GF-D8 (cell line): ENCODE measurements around the gene FILIP1.

Source experiments
- DNase-seq: peaks from one replicate; lab custom pipeline; 2025; lab: John Stamatoyannopoulos, UW

FILIP1 gene

DNA sequence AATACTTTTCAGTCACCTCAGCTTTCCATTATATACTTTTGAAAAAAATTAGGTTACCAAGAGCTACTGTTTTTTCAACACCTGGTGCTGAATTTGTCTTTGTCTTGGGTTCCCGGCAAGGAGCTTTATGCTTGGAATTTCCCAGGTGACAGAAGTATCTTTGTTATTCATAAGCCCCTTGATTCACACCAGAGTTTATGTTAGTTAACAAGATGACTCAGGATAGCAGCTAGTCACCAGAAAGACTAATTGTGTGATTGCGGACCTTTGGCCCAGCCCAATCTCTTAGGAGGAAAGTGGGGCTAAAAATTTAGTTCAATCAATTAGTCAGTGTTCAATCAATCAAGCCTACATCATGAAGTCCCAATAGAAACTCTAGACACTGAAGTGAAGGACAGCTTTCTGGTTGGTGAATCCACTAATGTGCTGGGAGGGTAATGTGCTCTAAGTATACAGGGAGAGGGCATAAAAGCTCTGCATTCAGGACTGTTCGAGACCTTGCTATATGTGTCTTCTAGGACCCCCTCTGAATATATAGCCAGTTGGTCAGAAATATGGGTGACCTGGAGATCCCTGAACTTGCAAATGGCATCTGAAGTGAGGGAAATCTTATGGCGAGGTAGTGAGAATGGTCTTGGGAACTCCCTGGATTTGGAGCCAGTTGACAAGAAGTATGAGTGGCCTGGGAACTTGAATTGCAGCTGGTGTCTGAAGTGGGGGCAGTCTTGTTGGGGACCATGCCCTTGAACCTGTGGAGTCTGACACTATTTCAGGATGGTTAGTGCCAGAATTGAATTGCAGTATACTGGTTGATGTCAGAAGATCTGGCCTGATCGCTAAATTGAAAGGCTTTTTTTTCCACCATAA is 225.2 kb downstream of the FILIP1 start:
- DNase-seq, result no peak

DNA sequence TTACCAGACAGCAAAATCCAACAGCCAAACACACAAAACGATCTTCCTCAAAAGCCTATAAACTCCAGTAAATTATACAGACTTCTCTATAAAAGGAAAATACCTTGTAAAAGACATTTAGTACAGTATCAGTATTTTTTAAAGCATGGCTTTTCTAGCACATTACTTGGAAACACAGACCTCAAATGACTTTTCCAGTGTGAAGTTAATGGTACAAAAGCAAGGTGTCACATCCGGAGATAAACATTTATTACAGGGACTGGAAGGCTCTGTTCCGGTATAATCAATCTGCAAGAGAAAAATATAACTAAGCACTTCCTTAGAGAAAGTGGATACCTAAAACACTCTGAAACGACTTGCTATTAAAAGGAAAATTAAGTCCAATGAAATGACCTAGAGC is 226.1 kb downstream of the FILIP1 start:
- DNase-seq, result no peak

DNA sequence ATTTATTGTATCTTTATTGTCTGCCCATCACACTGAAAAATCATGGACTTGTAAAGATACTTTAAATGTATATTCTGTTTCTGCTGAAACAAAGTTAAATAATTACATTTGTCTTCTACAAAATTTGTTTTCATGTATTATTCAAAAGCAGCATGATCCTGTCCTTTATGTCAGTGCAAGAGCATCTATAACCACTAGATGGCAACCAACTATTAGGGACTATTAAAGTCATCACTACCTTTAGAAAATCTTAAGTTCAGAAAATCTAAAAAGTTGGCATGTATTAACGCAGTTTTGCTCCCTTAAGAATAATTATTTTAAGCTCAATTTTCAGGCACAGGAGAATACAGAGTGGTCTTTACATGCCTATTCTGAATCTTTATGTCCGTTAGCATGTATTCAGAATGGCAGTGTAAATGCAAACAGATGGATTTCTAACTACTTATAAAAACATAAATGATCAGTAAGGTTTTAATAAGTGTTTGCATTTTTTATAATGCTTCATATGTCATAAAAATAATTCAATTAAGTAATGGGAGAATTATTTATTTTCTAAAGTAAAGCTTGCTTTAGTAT is 226.8 kb downstream of the FILIP1 start:
- DNase-seq, result peak; percentile 13

GRCh38 chr6:75263401-75263750 is 230.2 kb downstream of the FILIP1 start:
- DNase-seq, result no peak

DNA sequence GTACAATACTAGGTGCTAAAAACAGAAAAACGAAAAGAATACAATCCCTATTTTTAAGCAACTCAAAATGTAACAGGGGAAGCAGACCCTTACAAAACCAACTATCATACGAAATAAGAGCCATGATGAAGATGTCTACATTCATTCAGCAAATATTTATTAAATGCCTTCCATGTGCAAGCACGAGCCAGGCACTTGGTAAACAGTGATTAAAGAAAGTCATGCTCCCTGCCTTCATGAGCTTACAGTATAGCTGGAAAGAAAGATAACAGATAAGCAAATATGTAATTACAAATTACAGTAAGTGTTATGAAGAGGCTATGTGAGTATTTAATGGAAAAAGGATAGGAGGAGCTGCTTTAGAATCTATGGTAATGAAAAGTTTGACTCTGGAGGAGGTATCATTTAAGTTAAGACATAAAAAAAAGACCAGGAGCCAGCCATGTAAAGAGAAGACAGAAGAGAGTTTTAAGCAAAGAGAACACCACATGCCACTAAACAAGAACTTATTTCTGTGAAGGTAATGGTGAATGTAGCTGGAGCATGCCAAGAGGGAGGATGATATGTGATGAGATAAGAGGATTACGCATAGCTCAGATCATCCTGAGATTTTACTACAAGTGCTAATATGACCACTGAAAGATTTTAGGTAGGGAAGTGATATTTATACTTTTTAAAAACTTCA is 230.7 kb downstream of the FILIP1 start:
- no peak for DNase-seq

DNA sequence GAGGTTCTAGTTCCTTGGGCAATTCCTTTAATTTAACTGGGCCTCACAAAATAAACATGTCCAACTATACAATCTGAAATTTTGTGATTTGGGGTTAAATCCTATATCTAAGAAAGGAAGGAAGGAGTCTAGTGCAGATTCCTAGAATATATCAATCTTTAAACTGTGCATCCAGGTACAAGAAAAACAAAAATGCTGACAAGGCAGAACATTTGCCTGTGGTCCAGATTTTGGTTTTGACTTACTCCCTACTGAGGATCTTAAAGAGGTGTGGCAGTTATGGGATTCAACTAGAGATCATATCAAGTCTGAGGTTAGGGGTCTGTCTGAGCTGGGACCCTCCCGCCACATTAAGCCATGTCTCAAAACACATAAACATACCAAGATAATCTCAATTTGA is 232.3 kb downstream of the FILIP1 start:
- no peak for DNase-seq

DNA sequence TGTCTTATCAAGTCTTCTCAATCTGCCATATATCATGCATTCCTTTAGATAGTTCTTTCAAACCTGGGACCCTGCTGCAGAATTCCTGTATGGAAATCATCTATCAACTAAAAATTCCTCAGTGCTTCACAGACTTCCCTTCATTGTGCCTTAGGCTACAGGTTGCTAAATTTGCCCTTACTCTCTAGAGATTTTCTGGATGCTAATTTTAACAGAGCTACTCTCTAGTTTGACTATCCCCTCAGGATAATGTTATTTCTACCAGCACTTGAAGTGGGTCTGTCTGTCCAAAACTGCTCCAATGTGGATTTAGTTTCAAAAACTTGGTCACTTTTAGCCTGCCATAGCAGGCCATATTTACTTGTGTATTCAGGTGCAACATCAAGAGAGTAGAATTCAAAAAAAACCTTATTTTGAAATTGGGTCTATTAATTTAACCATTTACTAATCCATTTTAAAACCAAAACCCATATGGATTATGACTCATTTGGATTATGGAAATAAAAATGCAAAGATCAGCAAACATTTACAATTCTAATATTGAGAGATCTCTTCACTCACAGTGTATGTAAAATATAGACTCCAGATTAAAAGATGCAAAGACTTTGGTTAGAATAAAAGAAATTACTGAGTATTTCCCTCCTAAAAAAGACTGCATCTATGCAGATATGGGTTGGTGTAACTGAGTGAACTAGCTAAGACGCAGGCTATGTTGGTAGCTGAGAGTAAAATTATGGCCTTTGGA is 236.1 kb downstream of the FILIP1 start:
- no peak for DNase-seq

- no peak for DNase-seq
These were observed 243.0 kb downstream of the FILIP1 start for GRCh38 chr6:75250552-75250951.

- DNase-seq, result no peak
These were observed 243.8 kb downstream of the FILIP1 start for GRCh38 chr6:75249837-75250236.

DNA sequence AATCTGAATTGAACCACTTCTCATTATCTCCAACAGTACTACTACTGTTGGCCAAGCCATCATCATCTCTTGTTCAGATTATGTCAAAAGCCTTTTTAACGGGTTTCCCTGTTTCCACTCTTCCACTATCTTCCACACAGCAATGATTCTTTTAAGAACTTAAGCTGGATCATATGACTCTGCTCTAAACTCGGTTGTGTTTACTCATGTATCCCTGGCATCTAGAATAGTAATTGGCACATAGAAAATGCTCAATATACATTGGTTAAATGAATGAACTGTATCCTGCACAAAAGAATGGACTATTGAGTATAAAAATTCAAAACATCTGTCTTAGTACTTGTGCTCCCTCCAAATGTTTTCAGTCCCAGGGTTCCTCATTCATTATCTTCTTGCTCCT is 247.2 kb downstream of the FILIP1 start:
- DNase-seq, result no peak

DNA sequence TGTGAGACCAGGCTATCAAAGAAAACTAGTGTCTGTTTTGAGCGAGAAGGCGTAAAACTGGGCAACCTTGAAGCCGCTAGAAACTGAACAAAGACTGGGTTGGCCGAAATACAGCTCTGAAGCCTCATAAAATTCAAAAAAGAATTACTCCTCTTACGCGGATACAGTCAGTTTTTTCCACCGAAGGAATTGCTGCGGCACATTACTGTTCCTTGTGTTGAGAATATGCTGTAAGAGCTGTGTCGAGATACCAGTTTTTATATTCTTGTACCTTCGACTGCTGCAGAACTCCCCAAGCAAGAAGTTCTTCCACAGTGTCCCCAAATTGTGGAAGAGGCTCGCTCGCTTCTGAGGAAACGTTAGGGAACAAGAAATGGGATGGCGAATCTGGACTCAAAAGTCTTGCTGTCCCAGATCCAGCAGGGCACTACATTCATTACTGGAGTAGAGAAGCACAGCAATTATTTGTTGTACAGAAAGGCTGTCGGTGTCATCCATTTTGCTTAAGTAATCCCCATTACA is 249.5 kb downstream of the FILIP1 start:
- no peak for DNase-seq

DNA sequence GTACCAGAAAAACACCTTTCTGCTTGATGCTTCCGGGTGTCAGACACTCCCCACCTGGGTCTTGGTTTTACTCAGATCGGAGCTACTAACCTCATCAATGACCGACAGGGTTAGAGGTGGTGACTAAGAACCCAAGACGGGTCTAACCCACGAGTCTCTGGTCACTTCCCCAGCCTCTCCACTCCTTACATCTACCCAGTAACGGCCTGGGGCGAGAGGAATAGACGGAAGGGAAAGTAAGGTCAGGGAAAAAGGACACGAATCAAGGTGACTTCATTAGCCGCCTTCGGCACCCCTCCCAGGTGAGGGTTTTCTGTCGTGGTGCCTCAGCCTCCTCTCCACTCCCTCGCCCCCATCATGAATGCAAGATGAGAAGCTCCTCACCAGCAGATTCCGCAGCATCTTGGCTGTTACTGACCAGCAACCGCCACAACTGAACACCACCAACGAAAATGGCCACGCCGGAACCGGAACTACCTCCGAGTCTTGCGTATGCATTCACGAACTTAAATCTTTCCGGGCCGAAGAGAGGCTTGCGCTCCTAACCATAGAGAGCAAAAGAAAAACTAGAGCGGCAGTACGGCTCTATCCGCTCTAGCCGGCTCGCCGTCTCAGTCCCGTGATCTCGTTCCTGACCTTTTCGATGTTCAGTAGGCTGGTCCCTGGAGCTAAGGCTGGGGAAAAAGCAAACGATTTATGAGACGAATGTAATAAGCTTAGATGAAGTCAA is 250.1 kb downstream of the FILIP1 start, which contains the start of gene COX7A2:
Gene COX7A2, minus strand, starts transcription at position 469 of the 730 bp plus-strand sequence. Its CDS starts 67 bp downstream, at position 402.
- peak; percentile 95 for DNase-seq
